ENCODE measurements around the gene FSTL4. TPM values are rescaled to one million over a fixed set of nuclear protein-coding genes. Genes with fewer than 3 reads are reported as not detected.

FSTL4 gene
- polyA plus RNA-seq, 1 of the 3 experiments (the other 2 are of a cell fraction) = not detected

DNA sequence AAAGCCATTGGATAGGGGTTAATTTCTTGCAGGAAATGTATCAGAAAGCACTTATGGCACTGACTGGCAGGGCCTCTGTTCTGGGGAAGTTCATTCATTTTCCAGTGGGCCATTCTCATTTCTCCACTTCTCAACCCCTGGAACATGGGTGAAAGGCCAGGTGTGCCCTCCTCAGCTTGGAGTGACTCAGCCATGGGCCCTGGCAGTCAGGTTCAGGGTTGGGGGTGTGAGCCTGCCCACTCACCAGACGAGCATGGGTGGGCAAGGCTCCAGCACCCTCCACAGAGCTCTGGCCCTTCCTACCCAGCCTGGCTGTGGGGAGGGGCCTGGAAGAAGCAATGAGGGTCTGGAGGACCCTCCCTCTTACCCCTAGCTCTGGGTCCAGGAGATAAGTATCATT lies 386.2 kb downstream of the FSTL4 start:
- Histone ChIP-seq H3K27me3 (ENCODE audit: insufficient read depth) (no peaks in the 10 kb centered on the region), H3K4me2 (no peak overlapping the region), H3K36me3 (replicated peaks in 1 of 2; ENCODE audit: control insufficient read depth in 1 of 2, insufficient read depth in 2 of 2, low read length in 1 of 2) (no peaks in the 10 kb centered on the region), H3K79me2 (ENCODE audit: insufficient read depth) (no peaks in the 10 kb centered on the region), H4K20me1 (ENCODE audit: insufficient read depth) (no peaks in the 10 kb centered on the region), H2AFZ (ENCODE audit: low read depth) (no peak overlapping the region), H3K4me1 (ENCODE audit: control insufficient read depth in 1 of 2, insufficient read depth in 2 of 2, low read depth in 1 of 2, low read length in 1 of 2) (peaks cover 0 to 3% of the 10 kb centered on the region in 2 experiments; a peak in 2 of 4 replicates), H3K9ac (no peak overlapping the region), H3F3A (replicated peaks; ENCODE audit: insufficient read depth) (no peaks in the 10 kb centered on the region), H3K4me3 (ENCODE audit: low read depth in 2 of 2, low read length in 1 of 2) (no peak overlapping the region), H3K27ac (ENCODE audit: low read depth in 2 of 2, low read length in 1 of 2) (no peak overlapping the region), H3K9me3 (no peaks in the 10 kb centered on the region), H3K9me2 (no peaks in the 10 kb centered on the region)
- WGBS (ENCODE audit: low lambda C conversion rate) = no CpG with 5 or more reads among the region's 1 CpG
- POLR2A ChIA-PET = no interaction called here
- DNase-seq = no peak
- TF ChIP-seq GABPA (IDR thresholded peaks at IDR 0.05; ENCODE audit: low read depth) (no peak), EZH2phosphoT487 (IDR thresholded peaks at IDR 0.05; ENCODE audit: borderline replicate concordance, low read depth) (no peak), EP300 (IDR thresholded peaks at IDR 0.05; ENCODE audit: borderline replicate concordance in 1 of 2, low read depth in 1 of 2, low read length in 1 of 2) (no peak), CHD2 (IDR thresholded peaks at IDR 0.05; ENCODE audit: low read length, partially characterized antibody) (no peak), JUND (IDR thresholded peaks at IDR 0.05) (no peak), SMC3 (IDR thresholded peaks at IDR 0.05; ENCODE audit: low read depth, low read length) (no peak), YY1 (IDR thresholded peaks at IDR 0.05; ENCODE audit: low read depth) (no peak), FOSL2 (IDR thresholded peaks at IDR 0.05; ENCODE audit: borderline replicate concordance, low read depth) (no peak), SIN3A (IDR thresholded peaks at IDR 0.05; ENCODE audit: borderline replicate concordance, low read depth, low read length) (no peak)
- TF ChIP-seq, protein P1, sequence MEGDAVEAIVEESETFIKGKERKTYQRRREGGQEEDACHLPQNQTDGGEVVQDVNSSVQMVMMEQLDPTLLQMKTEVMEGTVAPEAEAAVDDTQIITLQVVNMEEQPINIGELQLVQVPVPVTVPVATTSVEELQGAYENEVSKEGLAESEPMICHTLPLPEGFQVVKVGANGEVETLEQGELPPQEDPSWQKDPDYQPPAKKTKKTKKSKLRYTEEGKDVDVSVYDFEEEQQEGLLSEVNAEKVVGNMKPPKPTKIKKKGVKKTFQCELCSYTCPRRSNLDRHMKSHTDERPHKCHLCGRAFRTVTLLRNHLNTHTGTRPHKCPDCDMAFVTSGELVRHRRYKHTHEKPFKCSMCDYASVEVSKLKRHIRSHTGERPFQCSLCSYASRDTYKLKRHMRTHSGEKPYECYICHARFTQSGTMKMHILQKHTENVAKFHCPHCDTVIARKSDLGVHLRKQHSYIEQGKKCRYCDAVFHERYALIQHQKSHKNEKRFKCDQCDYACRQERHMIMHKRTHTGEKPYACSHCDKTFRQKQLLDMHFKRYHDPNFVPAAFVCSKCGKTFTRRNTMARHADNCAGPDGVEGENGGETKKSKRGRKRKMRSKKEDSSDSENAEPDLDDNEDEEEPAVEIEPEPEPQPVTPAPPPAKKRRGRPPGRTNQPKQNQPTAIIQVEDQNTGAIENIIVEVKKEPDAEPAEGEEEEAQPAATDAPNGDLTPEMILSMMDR (IDR thresholded peaks at IDR 0.05) = no peak
- TF ChIP-seq, protein P2, sequence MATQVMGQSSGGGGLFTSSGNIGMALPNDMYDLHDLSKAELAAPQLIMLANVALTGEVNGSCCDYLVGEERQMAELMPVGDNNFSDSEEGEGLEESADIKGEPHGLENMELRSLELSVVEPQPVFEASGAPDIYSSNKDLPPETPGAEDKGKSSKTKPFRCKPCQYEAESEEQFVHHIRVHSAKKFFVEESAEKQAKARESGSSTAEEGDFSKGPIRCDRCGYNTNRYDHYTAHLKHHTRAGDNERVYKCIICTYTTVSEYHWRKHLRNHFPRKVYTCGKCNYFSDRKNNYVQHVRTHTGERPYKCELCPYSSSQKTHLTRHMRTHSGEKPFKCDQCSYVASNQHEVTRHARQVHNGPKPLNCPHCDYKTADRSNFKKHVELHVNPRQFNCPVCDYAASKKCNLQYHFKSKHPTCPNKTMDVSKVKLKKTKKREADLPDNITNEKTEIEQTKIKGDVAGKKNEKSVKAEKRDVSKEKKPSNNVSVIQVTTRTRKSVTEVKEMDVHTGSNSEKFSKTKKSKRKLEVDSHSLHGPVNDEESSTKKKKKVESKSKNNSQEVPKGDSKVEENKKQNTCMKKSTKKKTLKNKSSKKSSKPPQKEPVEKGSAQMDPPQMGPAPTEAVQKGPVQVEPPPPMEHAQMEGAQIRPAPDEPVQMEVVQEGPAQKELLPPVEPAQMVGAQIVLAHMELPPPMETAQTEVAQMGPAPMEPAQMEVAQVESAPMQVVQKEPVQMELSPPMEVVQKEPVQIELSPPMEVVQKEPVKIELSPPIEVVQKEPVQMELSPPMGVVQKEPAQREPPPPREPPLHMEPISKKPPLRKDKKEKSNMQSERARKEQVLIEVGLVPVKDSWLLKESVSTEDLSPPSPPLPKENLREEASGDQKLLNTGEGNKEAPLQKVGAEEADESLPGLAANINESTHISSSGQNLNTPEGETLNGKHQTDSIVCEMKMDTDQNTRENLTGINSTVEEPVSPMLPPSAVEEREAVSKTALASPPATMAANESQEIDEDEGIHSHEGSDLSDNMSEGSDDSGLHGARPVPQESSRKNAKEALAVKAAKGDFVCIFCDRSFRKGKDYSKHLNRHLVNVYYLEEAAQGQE (IDR thresholded peaks at IDR 0.05; ENCODE audit: low read depth, low read length) = no peak
- TF ChIP-seq, protein P3, sequence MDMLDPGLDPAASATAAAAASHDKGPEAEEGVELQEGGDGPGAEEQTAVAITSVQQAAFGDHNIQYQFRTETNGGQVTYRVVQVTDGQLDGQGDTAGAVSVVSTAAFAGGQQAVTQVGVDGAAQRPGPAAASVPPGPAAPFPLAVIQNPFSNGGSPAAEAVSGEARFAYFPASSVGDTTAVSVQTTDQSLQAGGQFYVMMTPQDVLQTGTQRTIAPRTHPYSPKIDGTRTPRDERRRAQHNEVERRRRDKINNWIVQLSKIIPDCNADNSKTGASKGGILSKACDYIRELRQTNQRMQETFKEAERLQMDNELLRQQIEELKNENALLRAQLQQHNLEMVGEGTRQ (IDR thresholded peaks at IDR 0.05; ENCODE audit: borderline replicate concordance, low read depth, low read length) = no peak
- TF ChIP-seq, protein P4, sequence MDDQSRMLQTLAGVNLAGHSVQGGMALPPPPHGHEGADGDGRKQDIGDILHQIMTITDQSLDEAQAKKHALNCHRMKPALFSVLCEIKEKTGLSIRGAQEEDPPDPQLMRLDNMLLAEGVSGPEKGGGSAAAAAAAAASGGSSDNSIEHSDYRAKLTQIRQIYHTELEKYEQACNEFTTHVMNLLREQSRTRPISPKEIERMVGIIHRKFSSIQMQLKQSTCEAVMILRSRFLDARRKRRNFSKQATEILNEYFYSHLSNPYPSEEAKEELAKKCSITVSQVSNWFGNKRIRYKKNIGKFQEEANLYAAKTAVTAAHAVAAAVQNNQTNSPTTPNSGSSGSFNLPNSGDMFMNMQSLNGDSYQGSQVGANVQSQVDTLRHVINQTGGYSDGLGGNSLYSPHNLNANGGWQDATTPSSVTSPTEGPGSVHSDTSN (IDR thresholded peaks at IDR 0.05) = no peak
- CTCF ChIA-PET = no interaction called here

Data from SK-N-SH (cell line).